OCI-LY1 (cell line): ENCODE data around the gene CPD.
A peak's percentile ranks its signal among the peaks of the same experiment; 100 is the strongest.

Experiments
- CTCF ChIP-seq: fragments of 200-600 bp; sonication (generic), shearing (Covaris generic); IDR thresholded peaks from 2 replicates; pipeline ENCODE4 v1.5.1; 2017; ENCODE audit warnings: mild to moderate bottlenecking, antibody characterized with exemption, low read length, moderate library complexity, mixed read lengths
- EZH2 ChIP-seq: fragments of 200-600 bp; sonication (generic), shearing (Covaris generic); IDR thresholded peaks from 2 replicates; pipeline ENCODE4 v1.8.0; 2017; ENCODE audit warnings: borderline replicate concordance, mixed run types, mild to moderate bottlenecking, antibody characterized with exemption, low read length, moderate library complexity, mixed read lengths

- peak; percentile 48; the same call in 1 of the 2 replicates for TF ChIP-seq CTCF
- no peak for TF ChIP-seq EZH2
Observed at GRCh38 chr17:30372755-30373154, 6.0 kb upstream of the CPD start.
